ENCODE data around the gene KCTD1.

DNA sequence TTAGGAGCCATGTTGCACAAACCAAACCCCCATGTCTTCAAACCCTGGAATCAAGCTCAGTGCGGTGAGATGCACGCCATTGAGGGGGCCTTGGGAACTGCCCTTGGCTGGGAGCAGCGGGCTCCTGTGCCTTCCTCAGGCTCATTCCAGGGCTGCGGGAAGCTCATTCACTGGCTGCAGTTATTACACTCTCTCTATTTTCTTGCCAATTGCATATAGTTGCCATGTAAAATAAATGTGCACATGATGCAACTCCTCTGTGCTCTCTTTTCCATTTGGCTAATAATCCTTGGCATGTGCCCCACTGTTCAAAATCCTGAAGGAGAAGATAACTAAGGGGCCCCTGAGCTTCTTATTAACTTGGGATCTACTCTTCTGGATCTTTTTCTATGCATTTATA is 74.7 kb downstream of the KCTD1 start:
- TF ChIP-seq CTCF (IDR thresholded peaks at IDR 0.05; ENCODE audit: borderline replicate concordance, extremely low read depth, low read length, poor library complexity, severe bottlenecking), result no peak
- no peak for TF ChIP-seq EZH2 (IDR thresholded peaks at IDR 0.05; ENCODE audit: borderline replicate concordance, low read depth, low read length, severe bottlenecking)

Data from DND-41 (cell line).